C4-2B (cell line): ENCODE data around the gene LRRTM4.

ENCODE experiments used
- H3K27ac ChIP-seq: fragments of 450-650 bp; 2 replicates; pipeline ENCODE4 v1.5.1; 2017
- ZFX ChIP-seq: fragments of 450-650 bp; IDR thresholded peaks from 2 replicates; pipeline ENCODE4 v1.6.1; 2017
- TF ChIP-seq, protein P1 (sequence below): fragments of 450-650 bp; conservative IDR thresholded peaks from 2 replicates; pipeline ENCODE4 v1.5.1; 2017; ENCODE audit warnings: mild to moderate bottlenecking

Gene LRRTM4

DNA sequence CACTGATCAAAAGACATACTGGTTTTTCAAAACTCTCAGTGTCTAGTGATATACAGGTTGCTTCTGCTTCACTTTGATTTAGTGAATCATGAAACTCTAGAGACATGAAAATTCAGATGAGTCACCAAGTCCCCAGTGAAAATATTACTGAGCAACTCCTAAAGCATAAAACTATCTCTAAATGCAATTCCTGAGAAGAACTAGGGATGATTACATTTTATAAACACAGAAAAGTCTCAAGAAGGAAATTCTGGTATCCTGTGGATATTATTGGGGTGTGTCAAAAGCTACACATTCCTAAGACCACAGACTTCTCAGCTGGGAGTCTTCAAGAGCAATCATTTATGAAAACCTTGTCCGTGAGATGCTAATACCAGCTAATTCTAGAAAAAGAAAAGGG is 9.7 kb downstream of the LRRTM4 start:
- no peak overlapping the region for H3K27ac ChIP-seq
- TF ChIP-seq, protein P1, sequence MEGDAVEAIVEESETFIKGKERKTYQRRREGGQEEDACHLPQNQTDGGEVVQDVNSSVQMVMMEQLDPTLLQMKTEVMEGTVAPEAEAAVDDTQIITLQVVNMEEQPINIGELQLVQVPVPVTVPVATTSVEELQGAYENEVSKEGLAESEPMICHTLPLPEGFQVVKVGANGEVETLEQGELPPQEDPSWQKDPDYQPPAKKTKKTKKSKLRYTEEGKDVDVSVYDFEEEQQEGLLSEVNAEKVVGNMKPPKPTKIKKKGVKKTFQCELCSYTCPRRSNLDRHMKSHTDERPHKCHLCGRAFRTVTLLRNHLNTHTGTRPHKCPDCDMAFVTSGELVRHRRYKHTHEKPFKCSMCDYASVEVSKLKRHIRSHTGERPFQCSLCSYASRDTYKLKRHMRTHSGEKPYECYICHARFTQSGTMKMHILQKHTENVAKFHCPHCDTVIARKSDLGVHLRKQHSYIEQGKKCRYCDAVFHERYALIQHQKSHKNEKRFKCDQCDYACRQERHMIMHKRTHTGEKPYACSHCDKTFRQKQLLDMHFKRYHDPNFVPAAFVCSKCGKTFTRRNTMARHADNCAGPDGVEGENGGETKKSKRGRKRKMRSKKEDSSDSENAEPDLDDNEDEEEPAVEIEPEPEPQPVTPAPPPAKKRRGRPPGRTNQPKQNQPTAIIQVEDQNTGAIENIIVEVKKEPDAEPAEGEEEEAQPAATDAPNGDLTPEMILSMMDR: no peak
- no peak for TF ChIP-seq ZFX

DNA sequence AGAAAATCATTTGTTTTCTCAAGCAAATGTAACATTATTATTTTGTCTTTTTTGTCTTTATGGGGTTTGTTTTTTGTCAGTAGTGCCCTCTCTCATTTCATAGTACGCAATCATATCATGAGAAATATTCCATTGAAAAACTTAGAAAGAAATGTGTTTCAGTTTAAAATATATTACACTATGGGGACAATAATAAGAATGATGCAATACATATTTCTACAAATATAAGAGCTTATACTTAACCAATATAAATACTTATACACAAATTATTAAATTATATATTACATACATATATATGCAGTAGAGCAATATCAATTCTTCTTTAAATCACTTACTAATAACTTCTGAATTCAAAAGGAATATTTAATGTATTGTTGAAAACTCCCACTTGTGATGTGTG is 13.7 kb downstream of the LRRTM4 start:
- TF ChIP-seq ZFX: no peak
- TF ChIP-seq, protein P1: no peak
- H3K27ac ChIP-seq: no peak overlapping the region

DNA sequence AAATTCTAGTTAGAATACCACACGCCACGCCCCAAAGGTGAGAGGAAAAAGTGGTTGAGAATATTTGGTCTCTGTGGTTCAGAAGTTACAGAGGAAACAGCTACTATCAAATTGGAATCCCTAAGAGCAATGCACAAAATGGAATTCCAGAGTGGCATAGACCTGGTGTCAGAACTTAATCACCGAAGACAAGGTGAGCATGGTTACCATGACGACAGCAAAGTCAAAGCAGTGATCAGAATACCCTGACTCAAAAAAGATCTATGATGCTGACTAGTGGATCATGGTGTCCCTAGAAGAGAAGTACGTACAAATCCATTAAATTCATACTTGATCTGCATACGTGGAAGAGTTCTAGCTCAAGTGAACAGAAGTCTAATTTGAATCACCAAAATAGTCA is 14.5 kb downstream of the LRRTM4 start:
- TF ChIP-seq ZFX: no peak
- no peak overlapping the region for H3K27ac ChIP-seq

DNA sequence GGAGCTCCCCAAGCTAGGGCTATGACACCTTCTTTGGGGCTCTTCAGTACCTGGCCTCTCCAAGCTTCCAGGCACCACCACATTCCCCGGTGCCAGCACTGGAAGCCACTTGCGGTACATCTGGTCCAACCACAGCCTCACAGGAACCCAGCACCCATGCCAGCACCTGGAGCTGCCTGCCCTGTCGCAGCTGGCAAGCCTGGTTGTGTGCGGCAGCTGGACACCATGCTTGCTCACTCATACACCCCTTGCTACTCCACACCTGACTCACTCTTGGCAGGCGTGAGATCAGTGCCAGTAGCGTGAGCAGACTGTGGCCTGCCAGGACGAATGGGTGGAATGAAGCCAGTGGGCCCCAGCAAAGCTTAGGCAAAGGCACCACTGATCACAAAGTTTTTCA is 34.0 kb downstream of the LRRTM4 start:
- TF ChIP-seq ZFX: no peak
- TF ChIP-seq, protein P1: no peak
- no peak overlapping the region for H3K27ac ChIP-seq

DNA sequence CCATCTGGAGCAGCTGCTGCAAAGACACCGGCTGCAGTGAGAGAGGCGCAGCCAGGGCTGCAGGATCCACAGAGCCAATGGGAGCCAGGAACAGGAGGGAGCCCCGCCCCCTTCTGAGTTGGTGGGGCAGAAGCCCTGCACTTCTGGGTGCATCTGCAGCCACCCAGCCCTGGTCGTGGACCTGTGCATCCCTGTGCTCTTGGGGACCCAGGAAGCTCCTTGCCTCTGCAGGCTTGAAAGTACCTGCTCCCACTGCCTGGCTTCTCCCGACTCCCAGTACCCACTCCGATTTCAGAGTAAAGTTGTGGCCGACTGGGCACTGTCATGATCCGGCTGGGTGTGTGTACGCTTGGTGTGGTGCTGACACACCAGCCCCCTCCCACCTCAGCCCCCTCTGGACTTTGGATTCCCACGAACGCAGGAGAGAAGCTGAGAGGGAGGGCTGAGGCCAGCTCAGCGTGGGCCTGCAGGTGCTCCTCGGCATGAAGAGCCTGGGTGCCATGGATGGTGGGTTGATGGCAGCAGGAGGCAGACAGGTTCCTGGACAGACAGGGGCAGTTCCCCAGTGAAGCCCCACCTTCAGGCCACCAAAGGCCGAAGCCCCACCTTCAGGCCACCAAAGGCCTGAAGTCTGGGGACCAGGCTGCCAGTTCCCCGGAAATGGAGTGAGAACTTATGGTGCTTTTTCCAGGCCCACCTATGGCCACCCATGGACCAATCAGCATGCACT is 34.9 kb downstream of the LRRTM4 start:
- TF ChIP-seq ZFX: no peak
- TF ChIP-seq, protein P1: no peak
- no peak overlapping the region for H3K27ac ChIP-seq

DNA sequence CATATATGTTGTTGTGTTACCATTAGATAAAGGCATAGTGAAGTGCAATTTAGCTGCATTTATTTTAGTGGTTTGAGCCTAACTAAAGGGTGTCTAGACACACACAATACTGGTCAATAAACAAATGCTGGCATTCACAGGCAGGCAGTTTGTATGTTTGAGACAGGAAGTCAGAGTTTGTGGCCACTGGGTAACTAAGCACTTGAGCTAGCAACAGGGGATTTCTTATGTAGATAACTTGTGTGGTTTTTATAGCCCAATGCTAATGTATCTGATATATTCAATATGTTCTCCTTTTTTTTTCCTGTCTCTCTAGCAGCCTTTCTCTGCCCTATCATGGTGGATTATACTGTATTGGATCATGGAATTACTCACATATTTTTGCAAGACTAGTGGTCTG is 38.1 kb downstream of the LRRTM4 start:
- no peak for TF ChIP-seq ZFX
- TF ChIP-seq, protein P1: no peak
- no peak overlapping the region for H3K27ac ChIP-seq

DNA sequence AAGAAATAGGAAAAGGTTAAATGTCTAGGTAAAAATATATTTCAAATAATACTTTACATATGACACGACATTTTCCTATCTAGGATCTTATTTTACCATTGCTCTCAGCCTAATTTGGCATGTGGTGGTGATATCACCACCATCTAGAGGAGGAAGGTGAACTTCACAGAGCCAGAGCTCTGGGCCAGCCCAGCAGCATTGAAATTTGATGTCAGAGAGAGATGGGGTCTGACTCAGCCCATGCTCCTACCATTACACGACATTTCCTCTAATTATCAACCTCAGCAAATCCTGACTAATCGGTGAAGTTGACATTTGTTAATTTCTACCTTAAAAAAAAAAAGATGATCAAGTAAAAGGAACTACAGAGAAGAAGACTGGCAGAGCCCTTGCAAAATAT is 42.3 kb downstream of the LRRTM4 start:
- TF ChIP-seq, protein P1: no peak
- no peak for TF ChIP-seq ZFX
- H3K27ac ChIP-seq: no peak overlapping the region

DNA sequence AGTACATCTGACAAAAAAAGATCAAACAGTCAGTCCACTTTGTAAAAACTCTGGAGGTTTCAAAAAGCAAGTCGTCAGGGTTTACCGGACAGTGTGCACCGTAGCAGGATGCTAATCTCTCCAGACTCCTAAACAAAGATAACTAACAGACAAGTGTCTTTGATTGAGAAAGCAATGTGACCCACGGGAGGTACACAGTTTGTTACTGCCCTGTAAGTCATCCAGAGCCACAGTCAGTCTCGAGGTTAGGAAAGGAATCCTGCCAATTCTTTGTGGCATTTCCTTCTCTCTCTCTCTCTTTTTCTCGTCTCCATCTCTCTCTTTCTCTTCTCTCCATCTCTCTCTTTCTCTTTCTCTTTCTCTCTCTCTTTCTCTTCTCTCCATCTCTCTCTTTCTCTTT is 42.8 kb downstream of the LRRTM4 start:
- no peak for TF ChIP-seq ZFX
- TF ChIP-seq, protein P1: no peak
- no peak overlapping the region for H3K27ac ChIP-seq
